Posterior cingulate gyrus (tissue), 11 donors: ENCODE data around the gene ADAT1.
A peak's percentile ranks its signal among the peaks of the same experiment; 100 is the strongest.
"Not testable (repeated sequence)": the region's sequence is repeated elsewhere in the genome, so short reads cannot be mapped to it uniquely, and the experiment has no call there.

Experiments
- DNase-seq, 10 donors: peaks; one replicate each; pipeline versions ENCODE4 v3.0.0 to v3.0.0-alpha.2; 2020 to 2021; ENCODE audit warnings: mixed read lengths in 3 of 10
- intact Hi-C: fragments of 100-400 bp; cut with DNase I; formaldehyde crosslinking; loops from one replicate; pipeline ENCODE4 v1.15.1; 2023

The ADAT1 gene

DNA sequence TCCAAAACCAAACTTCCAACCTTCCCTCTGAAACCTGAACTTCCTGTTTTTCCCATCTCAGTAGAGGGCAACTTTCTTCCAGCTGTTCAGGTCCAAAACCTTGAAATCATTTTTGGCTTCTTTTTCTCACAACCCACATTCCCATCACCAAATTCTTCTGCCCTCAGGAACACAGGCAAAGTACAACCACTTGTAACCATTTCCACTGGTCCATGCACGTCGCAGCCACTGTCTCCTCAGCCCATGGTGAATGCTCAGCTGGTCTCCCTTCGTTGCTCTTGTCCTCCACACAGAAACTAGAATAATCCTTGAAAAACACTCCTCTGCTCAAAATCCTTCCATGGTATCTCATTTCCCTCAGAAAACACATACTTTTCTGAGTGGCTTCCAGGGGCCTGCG lies 3.7 kb upstream of the ADAT1 start:
- intact Hi-C loops, result loop anchor here (10.0 kb wide), 1 partner anchor 162 kb away; the partner anchor contains the start of gene TMEM170A
- no peak for DNase-seq

DNA sequence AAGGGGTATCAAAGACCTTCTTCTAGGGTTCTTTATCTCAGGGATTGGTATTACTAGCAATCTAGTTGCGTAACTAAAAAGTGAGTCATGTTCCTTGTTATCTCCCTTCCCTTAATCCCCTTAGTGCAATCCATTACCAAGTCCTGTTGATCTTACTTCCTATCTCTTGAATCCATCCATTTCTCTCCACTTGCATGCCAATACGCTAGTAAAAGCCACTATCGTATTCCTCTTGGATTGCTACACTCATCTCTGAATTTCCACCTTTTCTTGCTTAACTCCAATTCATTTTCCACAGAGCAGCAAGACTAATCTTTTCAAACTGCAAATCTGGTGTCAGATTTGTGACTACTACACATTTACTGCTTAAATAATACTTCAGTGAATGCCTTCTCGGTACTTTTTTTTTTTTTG lies 1.8 kb upstream of the ADAT1 start:
- DNase-seq, result no peak
- intact Hi-C loops, result loop anchor here (5.0 to 10.0 kb wide), 2 partner anchors 68 to 160 kb away; partner anchors contain the start of genes TMEM170A and TMEM231

DNA sequence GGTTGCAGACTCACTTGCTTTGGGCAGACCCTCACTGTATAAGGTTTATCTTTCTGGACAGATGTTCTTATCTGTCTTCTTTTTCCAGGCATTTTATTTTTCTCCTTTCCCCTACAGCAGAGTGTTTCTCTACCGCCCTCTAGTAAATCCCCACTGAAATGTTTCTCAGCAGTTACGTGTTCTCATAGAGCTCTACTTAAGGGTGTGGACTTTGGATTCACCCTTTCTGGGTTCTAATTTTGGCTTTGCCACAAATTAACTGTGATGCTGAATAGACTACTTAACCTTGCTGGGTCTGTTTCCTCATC lies 2.0 kb downstream of the ADAT1 start:
- no peak for DNase-seq
- intact Hi-C loops, result loop anchor here (5.0 to 10.0 kb wide), 2 partner anchors 64 to 156 kb away; partner anchors contain the start of genes TMEM170A and TMEM231

DNA sequence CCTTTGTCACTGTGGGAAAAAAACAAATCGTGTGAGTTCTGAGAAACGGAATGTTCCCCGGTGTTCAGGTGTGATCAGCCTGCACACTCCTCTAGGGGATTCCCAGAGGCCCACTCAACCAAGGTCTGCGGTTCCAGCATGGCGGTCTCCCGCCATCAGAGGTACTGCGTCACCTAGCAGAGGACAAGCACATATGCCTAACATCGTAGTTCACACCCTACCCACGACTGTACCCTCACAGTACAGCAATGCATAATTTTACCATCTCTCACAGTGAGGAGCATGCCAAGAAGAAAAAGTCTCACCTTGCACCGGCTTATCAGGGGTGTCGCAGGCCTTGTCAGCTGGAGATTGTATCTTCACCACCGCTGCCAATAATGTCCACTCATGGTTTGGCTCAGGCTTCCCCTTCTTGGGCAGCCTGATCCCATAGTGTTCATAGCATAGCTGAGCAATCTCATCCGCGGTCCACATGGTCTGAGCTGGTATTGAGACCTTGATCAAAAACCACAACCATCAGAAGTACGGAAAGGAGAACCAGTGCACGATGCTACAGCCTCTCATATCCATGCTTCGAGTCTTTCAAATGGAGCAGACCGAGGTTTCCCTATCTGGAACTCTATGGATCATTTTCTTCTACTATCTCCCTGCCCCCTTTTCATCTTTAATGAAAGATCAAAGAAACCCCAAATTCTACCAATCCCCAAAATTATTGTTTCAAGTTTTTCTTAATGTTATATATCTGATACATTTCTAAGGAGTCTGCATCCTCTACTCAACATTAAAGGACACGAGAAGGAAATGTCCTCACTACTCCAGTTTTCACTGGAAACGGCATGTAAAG lies 2.5 kb downstream of the ADAT1 start:
- intact Hi-C loops, result loop anchor here (5.0 to 10.0 kb wide), 2 partner anchors 63 to 156 kb away; partner anchors contain the start of genes TMEM170A and TMEM231

DNA sequence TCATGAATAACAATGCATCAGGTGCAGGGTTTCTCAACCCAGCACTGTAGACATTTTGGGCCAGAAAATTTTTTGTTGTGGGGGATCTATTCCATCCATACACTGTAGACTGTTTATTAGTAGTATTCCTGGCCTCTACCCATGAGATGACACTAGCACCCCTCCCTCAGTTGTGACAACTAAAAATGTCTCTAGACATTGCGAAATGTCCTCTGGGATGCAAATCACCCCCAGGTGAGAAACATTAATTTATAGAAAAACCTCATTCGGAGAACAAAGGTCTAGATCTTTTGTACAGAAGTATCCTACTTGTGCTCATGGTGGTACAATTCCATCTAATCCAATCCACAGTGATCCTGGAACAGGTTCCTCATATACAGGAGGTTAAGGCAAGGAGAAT lies 4.3 kb downstream of the ADAT1 start:
- intact Hi-C loops, result no loop called here
- no peak for DNase-seq

More for the DNA sequence above, 2.5 kb downstream of the ADAT1 start:
- DNase-seq, result no peak

DNA sequence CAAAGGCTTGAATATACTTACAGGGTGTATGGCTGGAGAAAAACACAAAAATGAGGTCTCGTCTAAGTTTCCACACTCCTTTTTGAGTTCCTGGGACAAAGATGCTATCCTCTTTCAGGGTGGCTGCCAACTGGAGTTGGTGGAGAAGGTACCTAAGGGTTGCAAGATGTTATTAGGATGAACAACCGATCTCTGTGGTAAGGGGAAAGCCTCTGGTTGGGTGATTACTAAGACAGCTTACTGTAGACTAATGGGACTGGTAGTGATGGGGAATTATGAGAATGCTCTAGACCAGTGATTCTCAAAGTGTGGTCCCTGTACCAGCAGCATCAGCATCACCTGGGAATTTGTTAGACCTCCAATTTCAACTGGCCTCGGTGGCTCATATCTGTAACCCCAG lies 6.0 kb downstream of the ADAT1 start:
- DNase-seq, result no peak
- intact Hi-C loops, result no loop called here

DNA sequence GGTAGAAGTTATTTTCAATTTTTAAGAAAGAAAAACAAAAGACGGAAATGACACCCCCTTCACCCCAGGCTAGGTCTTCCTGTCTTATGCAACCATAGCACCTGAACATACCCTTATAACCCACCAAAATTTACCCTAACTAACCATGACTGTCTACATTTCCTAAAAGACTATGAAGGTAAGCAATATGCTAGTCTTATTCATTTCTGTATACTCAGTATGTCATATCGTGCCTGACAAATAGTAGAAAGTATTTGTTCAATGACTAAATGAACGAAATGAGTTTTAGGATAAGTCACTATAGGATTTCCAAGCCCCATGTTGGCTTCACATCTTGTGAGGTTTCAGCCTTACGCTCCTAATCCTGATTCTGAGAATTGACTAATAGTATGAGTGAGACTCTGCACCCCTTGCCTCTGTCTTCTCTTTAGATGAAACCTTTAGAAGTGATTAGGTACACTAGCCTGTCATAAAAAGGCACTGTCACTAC lies 6.5 kb downstream of the ADAT1 start:
- no peak for DNase-seq
- intact Hi-C loops, result no loop called here

DNA sequence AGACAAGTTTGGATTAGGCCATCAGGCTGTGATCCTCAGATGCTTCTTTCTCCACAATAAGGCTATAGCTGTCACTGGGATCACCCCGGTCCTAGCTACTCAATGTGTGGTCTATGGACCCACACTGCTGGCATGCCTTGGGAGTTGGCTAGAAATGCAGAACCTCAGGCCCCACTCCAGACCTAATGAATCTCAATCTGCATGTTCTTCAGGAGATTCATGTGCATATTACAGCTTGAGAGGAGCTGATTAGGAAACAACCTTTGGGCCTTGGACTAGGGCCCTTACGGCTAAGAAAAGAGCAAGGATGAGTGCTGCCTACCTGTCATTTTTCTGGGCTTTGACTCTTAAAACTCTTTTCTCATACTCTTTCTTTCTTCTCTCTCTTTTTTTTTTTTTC lies 7.5 kb downstream of the ADAT1 start:
- intact Hi-C loops, result no loop called here

DNA sequence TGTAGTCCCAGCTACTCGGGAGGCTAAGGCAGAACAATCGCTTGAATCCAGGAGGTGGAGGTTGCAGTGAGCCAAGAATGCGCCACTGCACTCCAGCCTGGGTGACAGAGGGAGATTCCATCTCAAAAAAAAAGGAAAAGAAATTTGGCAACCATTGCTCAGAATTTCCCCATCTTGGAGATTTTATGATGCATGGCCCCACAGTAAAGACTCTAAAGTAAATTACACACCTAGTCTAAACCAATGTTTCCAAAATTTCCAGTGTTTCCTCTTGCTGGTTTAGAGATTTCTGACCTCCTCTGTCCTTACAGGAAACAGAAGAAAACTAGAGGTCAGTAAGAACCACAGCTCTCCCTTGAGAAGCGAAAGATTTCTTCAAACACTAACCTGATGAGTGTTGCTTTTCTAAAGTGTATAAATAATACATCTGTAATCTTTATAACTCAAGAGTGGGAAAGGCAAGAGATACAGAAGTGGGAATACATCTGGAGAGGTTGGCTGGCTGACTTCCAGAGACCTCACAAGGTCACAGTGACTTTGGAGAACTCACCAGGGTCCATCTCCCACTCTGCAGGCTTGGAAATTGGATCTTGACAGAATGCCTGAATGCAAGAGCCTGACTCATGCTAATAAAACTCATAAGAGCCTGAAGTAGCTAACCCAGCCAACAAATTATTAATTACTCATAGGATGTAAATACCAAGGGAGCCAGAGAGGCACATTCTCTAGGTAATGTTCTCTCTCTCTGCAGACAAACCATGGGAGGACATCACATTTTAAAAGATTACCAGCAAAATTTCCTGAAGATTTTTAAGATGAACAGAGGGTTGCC lies 8.8 kb downstream of the ADAT1 start:
- DNase-seq, result no peak
- intact Hi-C loops, result no loop called here

More for the DNA sequence above, 7.5 kb downstream of the ADAT1 start:
- DNase-seq, result no peak

DNA sequence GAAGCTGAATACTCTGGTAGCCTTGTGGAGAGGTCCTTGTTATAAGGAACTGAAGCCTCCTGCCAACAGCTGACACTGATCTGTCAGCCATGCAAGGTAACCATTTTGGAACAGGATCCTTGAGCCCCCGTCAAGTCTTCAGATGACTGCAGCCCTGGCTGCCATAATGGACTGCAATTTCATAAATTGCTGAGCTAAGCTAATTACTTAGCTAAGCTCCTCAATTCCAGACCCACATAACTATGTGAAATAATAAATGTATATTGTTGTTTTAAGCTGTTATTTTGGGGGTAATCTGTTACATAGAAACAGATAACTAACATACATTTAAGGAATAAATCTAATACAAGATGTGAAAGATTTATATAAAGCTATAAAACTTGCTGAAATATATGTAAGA lies 16.6 kb downstream of the ADAT1 start:
- intact Hi-C loops, result no loop called here
- DNase-seq, result no peak

DNA sequence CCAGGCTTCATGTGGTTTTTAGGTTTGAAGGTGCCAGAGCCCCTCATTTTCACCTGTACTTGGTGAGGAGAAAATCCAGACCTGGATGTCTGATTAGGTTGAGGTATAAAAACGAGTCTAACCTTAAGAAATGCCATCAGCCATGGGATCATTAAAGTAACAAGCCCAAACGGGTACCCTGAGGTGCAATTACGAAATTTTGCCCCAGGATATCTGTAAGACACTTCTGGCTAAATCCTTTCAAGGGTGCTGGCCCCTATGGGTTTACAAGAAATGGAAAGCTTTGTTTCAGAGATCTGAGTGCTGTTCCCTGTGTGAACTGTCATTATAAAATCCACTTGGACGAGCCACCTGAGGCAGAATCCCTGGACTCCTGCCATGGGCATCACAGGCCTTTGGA lies 19.8 kb downstream of the ADAT1 start:
- DNase-seq, result no peak
- intact Hi-C loops, result no loop called here

DNA sequence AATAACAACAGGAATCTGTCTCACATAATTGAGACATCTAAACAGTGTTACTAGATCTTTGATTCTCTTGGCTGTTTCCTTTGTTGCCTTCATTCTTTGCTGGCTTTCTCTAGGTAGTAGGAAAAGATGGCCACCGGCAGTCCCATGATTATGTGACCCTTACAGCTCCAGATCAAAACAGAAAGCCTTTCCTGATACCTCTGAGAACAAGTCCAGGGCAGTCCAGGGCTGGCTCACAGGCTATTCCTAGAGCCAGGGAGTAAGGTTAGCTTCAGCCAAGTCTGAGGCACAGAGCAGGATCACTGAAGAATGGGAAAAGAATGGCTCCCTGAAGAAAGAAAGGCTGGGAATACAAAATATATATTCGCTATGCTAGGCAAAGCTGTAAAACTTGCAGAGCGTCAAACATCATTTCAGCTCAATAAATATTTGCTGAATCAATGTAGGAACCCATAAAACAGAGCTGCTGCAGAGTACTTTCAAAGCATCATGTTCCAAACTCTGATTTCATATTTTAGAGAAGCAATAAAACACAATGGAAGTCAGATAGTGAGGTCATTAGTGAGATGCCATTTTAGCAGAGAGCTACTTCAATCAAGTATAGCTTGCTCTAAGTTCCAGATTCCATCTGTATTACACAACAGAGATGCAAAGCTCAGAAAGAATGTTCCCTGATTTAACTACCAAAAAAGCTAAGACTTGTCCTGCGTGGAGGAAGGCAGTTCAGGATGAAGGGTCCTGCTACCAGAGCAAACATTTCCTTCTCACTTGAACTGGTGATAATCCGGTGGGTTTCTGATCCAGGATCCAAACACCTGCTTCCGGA lies 23.4 kb downstream of the ADAT1 start:
- intact Hi-C loops, result no loop called here
- DNase-seq, result no peak

DNA sequence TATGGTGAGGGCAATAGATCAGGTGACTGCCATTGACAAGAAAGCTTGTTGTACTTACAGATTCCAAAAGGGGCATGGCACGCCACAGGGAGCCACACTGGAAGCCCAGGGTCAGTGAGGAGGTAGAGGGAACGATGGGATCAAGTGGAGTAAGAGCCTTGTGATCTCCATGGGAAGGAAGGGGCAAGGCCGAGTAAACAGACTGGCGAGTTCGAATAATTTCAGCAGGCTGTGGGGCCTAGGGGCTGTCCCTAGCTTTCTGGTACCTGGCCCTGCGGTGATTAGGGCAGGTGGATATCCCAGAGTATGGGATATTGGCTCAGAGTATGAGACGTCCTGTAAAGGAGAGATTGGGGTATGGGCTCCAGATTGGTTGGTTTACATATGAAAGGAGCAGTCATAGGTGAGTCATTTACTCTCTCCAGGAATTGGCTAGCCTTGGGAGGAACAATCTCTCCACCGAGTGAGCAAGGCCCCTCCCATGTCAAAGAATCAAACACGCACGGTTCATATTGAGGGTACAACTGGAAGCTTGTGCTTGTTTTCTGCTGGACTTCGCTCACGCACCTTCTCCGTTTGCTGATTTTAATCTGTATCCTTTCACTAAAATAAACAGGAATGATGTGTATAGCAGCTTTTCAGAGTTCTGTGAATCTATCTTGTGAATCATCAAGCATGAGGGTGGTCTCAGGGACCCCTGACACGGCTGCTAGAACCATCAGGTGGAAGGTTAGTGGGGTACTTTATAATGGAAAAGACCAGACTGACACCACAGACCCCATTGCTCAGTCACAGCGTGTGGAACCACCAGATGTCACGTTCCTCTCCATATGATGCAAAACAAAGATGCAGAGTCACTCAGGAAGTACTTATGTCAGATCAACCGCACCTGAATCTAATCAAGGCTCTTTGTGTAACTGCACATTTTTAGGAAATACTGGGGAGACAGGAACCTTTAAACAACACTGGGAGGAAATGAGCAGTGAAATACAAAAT lies 29.0 kb downstream of the ADAT1 start:
- no peak for DNase-seq
- intact Hi-C loops, result no loop called here

DNA sequence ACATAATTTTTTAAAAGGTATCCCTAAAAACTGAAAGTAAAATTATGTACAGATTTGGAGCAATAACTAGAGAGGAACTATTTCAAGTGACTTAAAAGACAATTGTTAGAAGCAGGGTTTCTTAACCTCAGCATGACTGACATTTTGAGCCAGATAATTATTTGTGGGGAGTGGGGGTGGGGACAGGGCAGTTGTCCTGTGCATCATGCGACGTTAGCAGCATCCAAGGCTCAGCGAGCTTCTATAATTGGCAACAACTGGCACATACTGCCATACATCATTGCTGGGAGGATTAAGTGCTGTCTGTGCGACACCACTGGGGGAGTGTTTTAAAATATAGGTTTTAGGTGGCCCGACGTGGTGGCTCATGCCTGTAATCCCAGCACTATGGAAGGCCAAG lies 29.8 kb downstream of the ADAT1 start:
- intact Hi-C loops, result no loop called here
- DNase-seq, result no peak

DNA sequence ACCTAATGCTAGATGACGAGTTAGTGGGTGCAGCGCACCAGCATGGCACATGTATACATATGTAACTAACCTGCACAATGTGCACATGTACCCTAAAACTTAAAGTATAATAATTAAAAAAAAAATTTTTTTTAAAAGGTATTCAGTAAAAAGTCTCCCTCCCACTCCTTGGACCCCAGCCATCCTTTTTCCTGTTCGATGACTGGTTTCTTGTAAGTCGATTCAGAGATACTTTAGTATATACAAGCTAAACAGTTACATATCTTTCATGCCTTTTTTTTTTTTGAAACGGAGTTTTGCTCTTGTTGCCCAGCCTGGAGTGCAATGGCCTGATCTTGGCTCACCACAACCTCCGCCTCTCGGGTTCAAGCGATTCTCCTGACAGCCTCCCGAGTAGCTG lies 31.2 kb downstream of the ADAT1 start:
- not testable (repeated sequence) for DNase-seq

DNA sequence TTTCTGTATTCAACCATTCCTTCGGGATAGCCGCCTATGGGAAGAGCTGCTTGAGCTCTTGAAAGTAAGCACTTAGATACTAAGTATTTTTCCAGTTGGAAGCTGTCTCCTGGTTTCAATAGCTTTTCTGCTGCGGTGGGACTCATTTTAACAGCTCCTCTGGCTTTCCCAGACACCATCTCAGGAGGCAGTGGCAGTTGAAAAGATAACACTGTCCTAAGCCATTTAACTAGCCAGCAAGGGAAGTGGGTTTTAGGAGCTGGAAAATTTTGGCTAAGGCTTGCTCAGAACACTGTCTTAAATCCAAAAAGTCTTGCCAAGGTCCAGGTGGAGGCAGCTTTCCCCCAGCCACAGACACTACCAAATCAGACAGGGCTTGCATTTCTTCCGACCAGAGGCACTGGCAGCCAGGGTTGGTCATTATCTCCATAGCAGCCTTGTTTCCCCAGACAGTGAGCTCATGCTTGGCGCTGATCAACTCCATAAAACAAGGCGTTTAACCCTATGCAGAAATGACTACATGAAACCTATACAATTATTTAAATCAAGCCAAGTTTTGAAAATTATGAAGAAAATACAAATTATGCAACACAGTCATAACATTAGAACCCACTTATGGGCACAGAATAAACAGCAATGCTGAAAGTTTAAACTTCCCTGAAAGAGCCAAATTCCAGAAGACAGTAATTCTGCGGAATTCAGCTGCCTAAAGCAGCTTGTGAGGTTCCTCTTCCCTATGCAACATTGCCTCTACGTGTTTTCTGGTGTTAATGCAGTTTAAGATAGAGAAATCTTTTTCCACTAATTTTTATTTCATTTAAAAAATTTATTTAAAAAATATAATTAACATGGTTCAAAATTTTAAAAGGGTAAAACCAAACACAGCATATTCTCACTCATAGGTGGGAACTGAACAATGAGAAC lies 31.9 kb downstream of the ADAT1 start:
- intact Hi-C loops, result no loop called here
- DNase-seq, result peak in 5 of 10 donors; percentile 16 to 44 (median 23)

More for the DNA sequence above, 31.2 kb downstream of the ADAT1 start:
- intact Hi-C loops, result not testable (repeated sequence)

DNA sequence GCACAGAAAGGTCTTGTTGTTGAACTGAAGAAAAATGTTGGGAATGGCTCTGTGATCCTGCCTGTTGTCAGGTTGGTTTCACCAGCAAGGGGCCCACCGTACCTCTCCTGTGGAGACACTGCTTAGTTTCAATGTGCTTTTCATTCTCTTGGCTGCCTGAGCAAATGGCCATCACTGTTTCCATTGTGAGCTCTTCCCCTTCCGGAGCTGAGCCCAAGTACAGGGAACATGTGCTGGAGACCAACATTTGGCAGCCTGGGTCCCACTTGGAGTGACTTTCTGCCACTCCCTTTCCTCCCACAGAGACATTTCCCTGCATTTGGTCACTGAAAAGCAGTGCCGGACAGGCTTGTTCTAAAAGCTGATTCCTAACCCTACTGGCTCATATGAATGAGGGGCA lies 33.8 kb downstream of the ADAT1 start:
- intact Hi-C loops, result no loop called here
- DNase-seq, result no peak

DNA sequence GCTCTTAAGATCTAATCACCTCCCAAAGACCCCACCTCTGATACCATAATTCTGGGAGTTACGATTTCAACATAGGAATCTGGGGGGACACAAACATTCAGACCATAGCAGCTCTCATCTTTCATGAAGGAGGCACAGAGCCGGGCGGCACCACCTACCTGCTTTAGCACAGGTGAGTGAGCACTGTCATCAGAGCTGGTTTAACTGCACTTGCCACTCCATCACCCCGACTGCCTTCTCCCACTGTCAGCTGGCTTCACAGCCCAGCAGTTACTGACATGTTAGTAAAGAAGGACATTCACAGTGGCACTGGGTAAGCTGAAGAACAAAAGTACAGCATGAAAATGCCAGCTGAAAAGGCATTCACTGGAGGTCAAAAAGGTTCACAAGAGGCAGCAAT lies 34.4 kb downstream of the ADAT1 start:
- DNase-seq, result no peak
- intact Hi-C loops, result no loop called here
